ENCODE results near the gene FKBP1B.

GRCh38 chr2:24046599-24046929 is 3.0 kb upstream of the FKBP1B start:
- TF ChIP-seq CTCF (conservative IDR thresholded peaks at IDR 0.05 in 1 of 2, IDR thresholded peaks at IDR 0.05 in 1 of 2; ENCODE audit: low read depth in 1 of 2, low read length in 2 of 2) (no peak), EZH2 (IDR thresholded peaks at IDR 0.05; ENCODE audit: low read length, missing control alignments) (no peak)

Measured in fibroblast of lung (primary cell).